HG03342 (cell line): Measurements from ENCODE around the gene PLCH1.

Source experiments
- ATAC-seq: cut with Tn5 transposase; IDR thresholded peaks from one replicate; pipeline ENCODE4 v1.9.1; 2021; ENCODE audit warnings: mild to moderate bottlenecking, moderate library complexity; ENCODE audit not compliant: unreplicated experiment

Gene PLCH1

DNA sequence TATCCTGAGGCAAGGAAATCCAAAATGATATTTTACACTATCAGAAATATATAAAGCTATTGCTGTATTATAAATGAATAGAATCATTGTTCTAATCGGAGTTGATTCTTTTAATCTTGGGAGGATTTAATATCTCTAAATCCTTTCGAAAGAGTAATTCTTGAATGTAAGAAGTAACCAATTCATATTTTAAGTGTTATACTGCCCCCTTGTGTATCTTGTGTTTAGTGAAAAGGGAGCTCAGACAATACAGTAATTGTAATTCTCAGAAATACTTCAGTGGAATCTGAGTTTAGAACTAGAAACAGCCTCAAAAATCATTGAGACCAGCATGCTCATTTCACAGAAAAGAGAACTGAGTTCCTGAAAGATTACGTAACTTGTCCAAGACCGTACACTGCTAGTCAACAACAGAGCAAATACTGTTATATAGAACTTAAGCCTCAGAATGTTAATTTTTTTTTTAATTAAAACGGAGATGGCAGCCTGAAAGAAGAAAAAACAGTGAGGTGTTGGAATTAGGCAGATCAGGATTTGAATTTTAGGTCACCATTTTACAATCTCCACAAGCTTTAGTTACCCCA lies 42.9 kb downstream of the PLCH1 start:
- ATAC-seq, result peak; percentile 79

GRCh38 chr3:155697542-155697941 lies 47.3 kb downstream of the PLCH1 start:
- ATAC-seq, result no peak

GRCh38 chr3:155690921-155691320 lies 54.0 kb downstream of the PLCH1 start:
- ATAC-seq, result no peak

DNA sequence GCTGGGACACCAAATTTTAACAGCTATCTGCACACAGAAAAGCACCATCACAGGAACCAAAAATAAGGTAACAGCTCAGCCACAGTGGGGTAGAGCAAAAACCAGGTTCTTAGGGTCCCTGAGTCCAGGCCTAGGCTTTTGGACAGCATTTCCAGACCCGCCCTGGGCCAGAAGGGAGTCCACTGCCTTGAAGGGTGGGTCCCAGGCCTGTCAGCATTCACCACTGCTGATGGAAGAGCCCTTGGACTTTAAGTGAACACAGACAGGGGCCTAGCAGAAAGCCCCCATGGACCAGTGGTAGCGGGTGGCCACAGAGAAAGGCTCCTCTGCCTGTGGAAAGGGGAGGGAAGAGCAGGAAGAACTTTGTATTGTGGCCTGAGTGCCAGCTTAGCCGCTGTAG lies 56.4 kb downstream of the PLCH1 start:
- no peak for ATAC-seq

DNA sequence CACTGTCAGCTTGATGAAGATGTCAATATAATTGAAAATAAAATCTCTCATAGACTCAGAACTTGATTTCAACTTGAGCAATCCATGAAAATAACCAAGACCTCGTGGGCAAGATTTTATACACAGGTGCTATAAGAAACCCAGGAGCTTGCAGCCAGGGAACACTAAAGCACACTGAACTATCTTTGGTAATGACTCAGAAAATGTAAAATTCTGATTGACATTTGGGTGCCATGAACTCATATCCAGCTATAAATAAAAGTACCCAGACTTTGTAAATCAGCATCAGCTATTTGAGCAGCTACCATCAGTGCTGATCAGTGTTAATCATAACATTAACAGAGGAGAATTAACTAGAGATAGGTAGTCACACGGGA lies 61.5 kb downstream of the PLCH1 start:
- no peak for ATAC-seq

GRCh38 chr3:155682426-155683343 lies 62.2 kb downstream of the PLCH1 start:
- no peak for ATAC-seq

- ATAC-seq, result no peak
Measured at GRCh38 chr3:155676252-155676981, 68.5 kb downstream of the PLCH1 start.

- no peak for ATAC-seq
Measured at GRCh38 chr3:155675094-155675493, 69.8 kb downstream of the PLCH1 start.

DNA sequence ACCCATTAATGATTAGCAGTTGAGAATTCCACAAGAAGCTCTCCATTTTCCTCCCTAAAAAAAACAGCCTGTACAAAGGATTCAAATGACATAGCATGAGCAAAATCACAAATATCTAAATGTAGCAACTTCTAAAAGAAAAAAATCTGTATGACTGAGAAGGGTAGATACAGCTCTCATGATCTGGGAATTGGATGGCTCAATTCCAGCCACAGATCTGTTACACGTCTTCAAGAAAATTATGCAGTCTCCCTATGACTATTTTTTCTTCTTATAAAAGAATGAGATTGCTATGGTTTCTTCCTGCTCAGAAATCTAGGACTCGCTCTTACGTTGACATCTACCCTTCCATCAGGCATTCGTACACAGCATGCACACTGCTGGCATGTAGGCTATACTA lies 71.5 kb downstream of the PLCH1 start:
- ATAC-seq, result no peak

DNA sequence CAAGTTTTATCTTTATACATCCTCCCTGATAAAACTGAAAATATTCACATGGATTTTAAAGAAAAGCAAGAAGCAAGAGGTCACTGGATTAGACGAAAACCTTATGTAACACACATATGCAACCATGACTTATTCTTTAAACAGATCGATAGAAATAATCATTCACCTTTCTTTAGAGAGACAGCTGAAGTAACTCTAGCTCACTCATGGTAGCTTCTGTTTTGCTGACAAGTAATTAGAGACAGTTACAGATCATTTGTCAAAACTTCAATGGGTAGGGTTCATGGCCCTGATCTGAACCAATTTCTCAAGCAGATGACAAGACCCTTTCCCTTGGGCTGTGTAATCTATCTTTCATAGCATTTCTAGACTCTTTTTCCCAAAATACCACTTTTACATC lies 74.5 kb downstream of the PLCH1 start:
- ATAC-seq, result no peak

GRCh38 chr3:155667988-155668387 lies 76.9 kb downstream of the PLCH1 start:
- no peak for ATAC-seq

DNA sequence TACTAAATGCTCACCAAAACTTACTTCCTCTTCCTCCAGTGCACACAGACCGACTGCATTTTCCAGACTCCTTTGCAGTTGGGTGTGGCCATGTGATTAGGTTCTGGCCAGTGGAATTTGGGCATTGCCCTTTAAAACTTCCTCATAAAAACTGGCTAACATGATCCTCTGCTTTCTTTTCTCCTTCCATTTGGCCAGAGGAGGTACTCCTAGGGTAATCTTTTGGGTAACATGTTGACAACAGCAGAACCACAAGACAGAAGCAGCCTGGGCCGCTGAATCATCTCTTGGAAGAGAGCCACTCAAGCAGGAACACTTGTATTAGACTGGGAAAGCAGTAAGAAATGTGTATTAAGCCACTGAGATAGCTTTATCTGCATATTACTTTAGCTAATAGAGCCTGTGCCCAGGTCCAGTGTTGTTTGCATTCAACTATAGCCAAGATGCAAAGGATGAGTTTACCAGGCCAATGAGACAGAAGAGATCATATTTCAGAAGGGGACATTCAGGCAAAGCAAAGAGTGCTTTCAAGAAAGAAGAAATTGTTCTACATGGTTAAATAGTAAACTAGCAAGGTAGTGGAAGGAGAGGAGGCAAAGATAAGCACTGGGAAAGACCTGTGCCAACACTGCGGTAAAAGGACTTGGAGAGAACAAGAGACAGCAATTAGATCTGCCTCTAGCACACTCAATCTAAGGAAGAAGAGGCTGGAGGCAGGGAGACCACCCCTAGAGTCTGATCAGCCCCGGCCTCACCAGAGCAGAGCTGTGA lies 79.8 kb downstream of the PLCH1 start:
- no peak for ATAC-seq

DNA sequence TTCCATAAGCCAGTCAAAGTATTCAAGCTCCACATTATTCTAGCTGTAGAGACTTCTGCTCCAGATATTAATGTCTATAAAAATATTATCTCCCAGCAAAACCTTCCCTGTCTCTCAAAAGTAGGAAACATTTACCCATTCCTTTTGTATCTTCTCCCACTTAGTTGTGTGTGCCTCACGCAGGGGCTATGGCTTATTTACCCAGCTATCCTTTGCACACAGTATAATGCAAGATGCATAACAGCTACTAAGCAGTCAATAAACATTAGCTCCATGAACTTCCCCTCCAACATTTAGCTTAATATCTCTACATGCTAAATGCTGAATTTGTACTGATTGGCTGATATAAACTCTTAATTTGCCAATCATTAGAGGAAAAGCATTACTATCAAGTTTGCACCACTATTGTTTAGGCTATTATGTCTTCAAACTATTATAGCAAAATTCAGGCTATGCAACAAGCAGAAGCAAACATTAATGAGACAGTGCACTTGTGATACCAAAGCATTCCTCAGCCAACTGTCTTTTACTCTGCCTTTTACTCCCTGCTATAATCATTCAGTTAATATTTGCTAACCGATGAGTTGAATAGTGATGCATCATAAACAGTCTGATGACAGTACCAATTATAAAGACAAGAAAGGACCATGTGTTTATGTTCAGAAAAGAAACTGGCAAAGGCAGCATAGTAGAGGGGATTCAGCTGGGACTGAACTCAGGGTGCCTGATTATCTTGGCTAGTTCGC lies 81.2 kb downstream of the PLCH1 start:
- ATAC-seq, result no peak

GRCh38 chr3:155661760-155662159 lies 83.1 kb downstream of the PLCH1 start:
- ATAC-seq, result no peak

GRCh38 chr3:155661042-155661441 lies 83.8 kb downstream of the PLCH1 start:
- no peak for ATAC-seq

DNA sequence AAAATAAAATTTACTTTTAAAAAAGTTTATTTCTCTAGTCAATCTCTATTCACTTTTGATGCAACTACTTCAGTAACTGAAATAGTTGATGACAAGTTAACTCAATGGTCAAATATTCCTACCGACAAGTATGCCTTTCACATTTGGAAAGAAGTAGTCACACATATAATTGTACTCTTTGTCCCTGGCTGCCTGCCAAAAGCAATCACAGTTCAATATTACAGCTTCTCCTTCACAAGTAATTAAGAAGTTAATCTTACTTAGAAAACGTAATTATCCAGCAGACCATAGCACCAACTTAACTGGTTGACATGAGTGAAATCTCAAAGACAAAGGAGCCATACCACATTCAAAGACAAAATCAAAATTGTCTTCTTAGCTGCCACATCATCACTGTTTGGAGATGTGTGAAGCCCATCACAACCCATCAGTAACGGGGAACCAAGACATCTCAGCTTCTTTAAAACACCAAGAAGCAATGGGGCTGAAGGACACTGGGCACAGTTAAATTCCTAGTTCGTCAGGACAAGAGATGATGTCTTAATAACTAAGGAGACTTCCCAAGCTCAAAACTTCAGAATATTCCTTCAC lies 86.1 kb downstream of the PLCH1 start:
- ATAC-seq, result no peak

GRCh38 chr3:155658006-155658405 lies 86.9 kb downstream of the PLCH1 start:
- ATAC-seq, result no peak

DNA sequence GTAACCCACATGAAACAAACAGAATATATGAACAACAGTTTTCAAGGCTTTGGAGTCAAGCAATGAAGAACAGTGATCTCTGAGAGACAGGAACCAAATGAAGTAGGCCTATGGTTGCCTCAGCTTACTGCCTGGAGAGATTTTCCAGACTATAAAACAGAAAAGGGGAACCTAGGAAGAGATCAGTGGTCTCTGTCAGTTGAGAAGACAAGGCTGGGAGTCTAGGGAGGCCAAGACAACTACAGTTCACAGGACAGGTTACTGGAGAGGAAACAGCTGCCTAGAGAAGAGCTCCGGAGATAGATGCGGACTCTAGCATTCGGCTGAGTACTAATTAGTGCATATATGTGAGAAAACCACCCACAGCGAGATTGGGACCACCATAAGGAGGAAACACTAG lies 87.7 kb downstream of the PLCH1 start:
- ATAC-seq, result no peak

GRCh38 chr3:155656466-155656865 lies 88.4 kb downstream of the PLCH1 start:
- ATAC-seq, result no peak
